Stimulated activated CD8-positive, alpha-beta memory T cell treated with anti-CD3 and anti-CD28 coated beads, Interleukin-15, amount 100 ng/mL, for 24 hours (primary cell): ENCODE data around the gene LPAR2.

Source experiments
- DNase-seq: peaks from one replicate; pipeline ENCODE4 v3.0.0-alpha.2; 2020; ENCODE audit warnings: low read depth

Gene LPAR2

GRCh38 chr19:19653597-19654147 lies 25.7 kb upstream of the LPAR2 start:
- no peak for DNase-seq

DNA sequence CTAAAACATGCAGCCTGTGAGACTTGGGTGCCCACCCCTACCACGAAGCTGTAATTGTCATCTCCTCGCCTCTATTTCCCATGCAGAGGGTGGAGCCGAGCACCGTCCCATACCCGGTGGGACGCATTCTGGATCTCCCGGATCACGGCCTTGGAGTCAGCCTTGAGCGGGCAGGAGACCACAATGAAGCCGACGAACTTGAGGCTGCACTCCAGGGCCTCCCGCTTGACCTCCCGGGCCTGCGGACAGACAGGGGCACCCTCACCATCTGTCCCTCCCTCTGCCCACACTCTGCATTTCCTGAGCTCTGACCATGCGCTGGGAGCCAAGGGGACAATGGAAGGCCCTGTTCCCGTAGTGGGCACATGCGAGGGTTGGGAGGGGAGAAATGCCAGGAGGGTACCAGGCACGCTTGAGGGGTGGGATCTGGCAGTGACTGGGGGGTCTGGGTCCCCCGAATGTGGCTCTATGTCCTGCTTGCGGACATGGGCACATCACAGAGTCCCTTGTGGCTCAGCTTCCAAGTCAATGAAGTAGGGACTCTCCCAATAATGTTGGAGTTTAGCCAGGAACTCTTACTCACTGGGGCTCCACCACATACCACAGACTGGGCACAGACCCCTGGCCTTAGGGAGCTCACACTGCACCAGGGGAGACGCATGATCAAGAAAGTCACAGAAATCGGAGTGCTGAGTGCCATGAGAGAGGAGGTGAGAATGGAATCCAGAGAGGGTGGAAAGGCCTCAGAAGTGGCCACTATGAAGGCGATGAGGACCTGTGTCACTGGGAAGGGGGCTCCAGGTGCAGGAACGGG lies 24.7 kb upstream of the LPAR2 start:
- no peak for DNase-seq

DNA sequence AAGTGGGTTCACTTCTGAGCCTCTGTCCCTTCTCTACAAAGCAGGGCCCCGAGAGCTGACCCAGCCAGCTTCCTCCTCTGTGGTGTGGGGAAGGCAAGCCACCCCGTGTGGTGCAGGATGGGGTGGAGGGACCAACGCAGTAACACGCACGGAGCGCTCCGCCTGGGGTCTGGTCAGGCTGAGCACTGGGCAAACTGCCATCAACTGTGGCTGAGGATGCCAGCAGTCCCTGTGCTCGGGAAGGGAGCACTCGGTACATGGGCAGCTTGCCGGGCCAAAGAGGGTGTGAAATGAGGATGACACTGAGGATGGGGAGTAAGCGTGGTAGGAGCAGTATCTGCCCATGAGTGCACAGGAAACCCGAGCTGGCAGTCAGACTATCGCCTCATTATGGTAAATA lies 23.1 kb upstream of the LPAR2 start:
- DNase-seq, result no peak

- no peak for DNase-seq
These were observed 22.3 kb upstream of the LPAR2 start for GRCh38 chr19:19650331-19650730.

DNA sequence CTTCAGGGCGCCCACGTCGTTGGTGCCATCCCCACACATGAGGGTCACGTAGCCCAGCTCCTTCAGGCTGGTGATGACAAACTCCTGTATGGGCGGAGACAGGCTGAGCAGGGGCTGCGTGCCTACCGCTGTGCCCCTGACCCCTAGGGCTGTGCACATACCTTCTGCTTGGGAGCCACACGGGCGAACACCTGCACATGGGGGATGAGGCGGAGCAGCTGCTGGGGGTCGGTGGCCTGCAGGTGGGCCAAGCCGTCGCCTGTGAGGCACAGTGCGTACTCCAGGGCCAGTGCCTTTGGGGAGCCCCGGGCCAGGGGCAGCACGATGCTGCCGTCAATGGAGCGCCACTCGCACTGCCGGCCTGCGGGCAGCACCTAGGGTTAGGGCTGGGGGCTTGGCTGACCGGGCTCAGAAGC lies 21.6 kb upstream of the LPAR2 start:
- no peak for DNase-seq

GRCh38 chr19:19649155-19649554 lies 21.1 kb upstream of the LPAR2 start:
- DNase-seq, result no peak

DNA sequence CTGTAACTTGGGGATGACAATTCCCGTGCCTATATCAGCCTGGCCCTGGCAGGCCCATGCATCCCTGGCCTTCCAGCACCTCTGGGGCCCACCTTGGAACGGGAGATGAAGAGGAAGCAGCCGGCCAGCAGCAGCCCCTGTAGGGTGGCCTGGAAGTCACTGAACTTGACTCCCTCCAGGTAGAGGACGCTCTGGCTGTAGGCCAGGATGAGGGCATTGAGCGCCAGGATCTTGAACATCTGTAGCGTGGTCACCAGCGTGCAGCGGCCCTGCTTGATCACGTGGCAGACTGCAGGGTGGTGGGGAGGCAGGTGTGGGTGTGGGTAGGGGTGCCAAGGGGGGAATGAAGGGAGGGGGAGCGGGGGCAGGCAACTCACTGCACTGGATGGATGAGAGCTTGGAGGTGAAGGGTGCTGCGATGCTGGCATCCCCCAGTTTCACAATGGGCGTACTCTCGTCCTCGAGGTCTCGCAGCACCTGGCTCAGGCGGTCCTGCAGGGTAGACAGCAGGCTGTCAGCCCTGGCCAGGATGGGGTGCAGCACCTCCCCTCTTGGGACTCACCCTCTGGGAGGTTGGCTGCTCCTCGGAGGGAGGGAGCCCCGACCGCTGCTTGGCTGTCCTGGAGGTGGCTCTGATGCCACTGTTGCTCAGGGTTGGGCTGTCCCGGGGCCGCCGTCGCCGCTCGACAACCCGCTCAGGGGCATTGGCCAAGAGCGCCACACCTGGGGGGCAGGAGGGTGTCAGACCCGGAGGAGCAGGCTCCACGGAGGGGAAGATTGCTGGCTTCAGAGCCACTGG lies 19.2 kb upstream of the LPAR2 start:
- no peak for DNase-seq

DNA sequence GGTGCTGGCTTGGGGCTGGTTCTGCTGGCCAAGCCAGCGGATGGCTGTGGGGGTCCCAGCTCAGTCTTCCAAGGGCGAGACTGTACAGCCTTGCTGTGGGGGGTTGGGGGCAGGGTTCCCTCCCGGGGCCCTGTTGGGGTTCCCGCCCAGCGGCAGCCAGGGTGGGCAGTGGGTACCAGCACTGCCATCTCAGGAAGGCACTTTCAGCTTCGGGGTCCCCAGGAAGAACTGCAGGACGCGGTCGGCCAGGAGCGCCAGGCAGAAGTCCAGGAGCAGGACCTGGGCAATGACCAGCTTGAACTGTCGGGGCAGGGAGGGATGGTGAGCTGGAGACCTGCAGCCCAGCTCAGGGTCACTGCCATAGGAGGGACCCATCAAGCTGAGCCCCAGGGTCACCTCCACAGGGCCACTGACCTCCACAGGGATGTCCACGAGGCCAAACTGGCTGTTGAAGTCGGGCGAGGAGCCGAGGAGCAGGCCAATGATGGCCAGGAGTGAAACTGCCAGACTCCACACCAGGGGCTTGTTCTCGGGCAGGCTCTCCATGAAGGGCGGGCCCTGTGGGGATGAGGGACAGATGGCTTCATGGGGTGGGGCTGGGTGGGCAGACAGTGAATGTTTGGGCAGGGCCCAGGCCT lies 17.3 kb upstream of the LPAR2 start:
- no peak for DNase-seq

- DNase-seq, result no peak
These were observed 16.0 kb upstream of the LPAR2 start for GRCh38 chr19:19644054-19644388.

DNA sequence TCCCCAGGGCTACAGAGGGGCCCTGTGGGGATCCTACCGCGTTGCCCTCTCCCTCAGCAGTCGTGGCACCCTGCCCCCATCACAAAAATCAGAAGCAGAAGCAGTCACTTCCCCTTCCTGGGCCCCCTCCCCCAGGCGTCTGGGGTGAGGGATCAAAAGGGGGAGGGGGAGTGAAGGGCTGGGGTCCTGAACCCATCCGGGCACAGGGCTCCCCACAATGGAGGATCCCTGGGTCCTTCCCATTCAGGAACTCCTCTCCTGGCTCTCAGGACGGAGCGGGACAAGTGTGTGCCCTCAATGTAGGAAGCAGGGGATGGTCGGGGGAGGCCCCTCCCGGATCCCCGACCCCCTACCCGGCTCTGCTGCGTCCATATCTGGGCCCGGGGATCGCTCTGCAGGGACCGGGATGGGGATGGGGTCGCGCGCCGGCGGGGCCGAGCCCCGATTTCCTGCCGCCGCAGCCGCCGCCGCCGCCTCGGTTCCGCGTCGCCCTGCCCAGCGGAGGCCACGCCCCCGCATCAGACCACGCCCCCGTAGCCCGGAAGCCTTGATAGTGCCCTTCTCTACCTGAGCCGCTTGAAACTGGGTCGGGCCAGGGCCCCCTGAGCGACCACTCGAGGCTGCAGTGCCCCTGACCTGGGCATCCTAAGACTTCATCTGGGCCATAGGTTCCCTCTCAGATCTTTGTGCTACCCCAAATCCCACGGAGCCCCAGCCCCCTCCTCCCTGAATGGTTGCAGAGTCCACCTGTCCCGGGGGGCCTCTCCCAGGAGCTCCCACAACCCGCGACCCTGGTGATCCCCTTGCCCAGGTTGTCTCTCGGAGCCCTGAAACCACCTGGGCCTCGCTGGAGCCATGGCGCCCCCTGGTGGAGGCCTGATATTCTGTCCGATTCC lies 15.4 kb upstream of the LPAR2 start, which contains the start of gene GMIP:
GMIP (minus strand) TSS at position 500 of the 896 bp plus-strand sequence; CDS start at position 372, 128 bp downstream.
- peak; percentile 75 for DNase-seq

GRCh38 chr19:19642506-19643157 lies 14.6 kb upstream of the LPAR2 start:
- no peak for DNase-seq

- no peak for DNase-seq
These were observed 9.7 kb upstream of the LPAR2 start for GRCh38 chr19:19637523-19638251.

GRCh38 chr19:19637186-19637522 lies 9.1 kb upstream of the LPAR2 start:
- no peak for DNase-seq

DNA sequence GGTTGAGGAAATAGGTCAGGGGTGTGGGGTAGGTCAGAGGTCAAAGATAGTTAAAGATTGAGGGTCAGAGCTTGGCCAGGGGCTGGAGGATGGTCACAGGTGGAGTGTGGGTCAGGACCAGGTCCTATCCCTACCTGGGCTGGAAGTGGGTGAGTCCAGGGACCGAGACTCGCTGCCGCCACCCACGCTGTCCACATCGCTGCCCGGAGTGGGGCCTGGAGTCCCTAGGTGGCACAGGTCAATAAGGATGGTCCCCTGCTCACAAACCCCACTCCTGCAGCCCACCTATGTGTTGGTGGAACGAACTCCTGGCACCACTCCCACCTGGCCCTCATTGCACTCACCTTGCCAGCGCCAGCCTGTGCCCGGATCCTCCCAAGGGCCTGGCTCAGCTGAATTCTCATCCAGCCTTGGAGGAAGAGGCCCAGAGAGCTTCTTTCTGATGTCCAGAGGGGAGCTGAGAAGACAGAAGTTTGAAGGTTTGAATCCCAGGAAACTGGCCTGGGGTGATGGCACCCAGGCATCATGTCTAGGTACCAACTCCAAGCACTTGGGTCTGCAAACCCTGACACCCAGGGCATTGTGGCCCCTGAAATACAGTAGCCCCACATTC lies 8.7 kb upstream of the LPAR2 start:
- no peak for DNase-seq

GRCh38 chr19:19635313-19635702 lies 7.3 kb upstream of the LPAR2 start:
- no peak for DNase-seq

- DNase-seq, result no peak
These were observed 6.7 kb upstream of the LPAR2 start for GRCh38 chr19:19634516-19635312.

- no peak for DNase-seq
These were observed 5.9 kb upstream of the LPAR2 start for GRCh38 chr19:19633711-19634515.

GRCh38 chr19:19632661-19633060 lies 4.6 kb upstream of the LPAR2 start:
- DNase-seq, result no peak
